HCT116 (cell line): ENCODE data around the gene MAP2K5. TPM values are rescaled to one million over a fixed set of nuclear protein-coding genes. Genes with fewer than 3 reads are reported as not detected.

Experiments used
- ATAC-seq: fragments of 200-7000 bp; cut with Tn5 transposase; 2 replicates; pipeline ENCODE4 v1.9.1; 2020; ENCODE audit warnings: mild to moderate bottlenecking, moderate library complexity
- BruUV-seq: library from RNA; stranded (reverse); fragments of 400-500 nt; replicated peaks from 2 replicates; lab custom pipeline; 2021; lab: Mats Ljungman, UMichigan
- CTCF ChIA-PET: fragments of 300-600 bp; sonication (Branson Sonifier 250); formaldehyde crosslinking; loops from one replicate; lab custom pipeline; 2021; ENCODE audit warnings: antibody characterized with exemption; lab: Charles Lee
- POLR2A ChIA-PET: fragments of 300-600, 350-600 bp; sonication (Branson Sonifier 250); formaldehyde crosslinking; loops from one replicate; lab custom pipeline; 2021; ENCODE audit warnings: antibody characterized with exemption; lab: Charles Lee
- RAD21 ChIA-PET, 2 experiments: fragments of 300-600 bp; sonication (Branson Sonifier 250); formaldehyde crosslinking; loops; one replicate each; lab custom pipeline; 2023; ENCODE audit warnings: low total read pairs in 2 of 2; ENCODE audit not compliant: uncharacterized antibody in 2 of 2, unreplicated experiment in 2 of 2, low non-redundant PET in 1 of 2; lab: Charles Lee
- DNase-seq: peaks from one replicate; pipeline ENCODE4 v3.0.0-alpha.2; 2010; ENCODE audit warnings: low read depth, low spot score
- H2AFZ ChIP-seq: fragments of 200-600 bp; shearing (Covaris generic), sonication (generic); 2 replicates; pipeline ENCODE4 v1.6.1; 2017; ENCODE audit warnings: low read depth, mixed run types, mixed read lengths, antibody characterized with exemption, low read length; ENCODE audit not compliant: poor library complexity, severe bottlenecking
- H3K27ac ChIP-seq: 2 replicates; pipeline ENCODE4 v1.5.1; 2012; ENCODE audit warnings: low read depth, low read length
- H3K27me3 ChIP-seq: fragments of 200-600 bp; sonication (generic); 2 replicates; pipeline ENCODE4 v1.6.1; 2016; ENCODE audit warnings: mixed run types, low read length, mixed read lengths; ENCODE audit not compliant: insufficient read depth
- H3K36me3 ChIP-seq, 2 experiments: fragments of 200-500 bp in 1 of 2; fragments of 200-600 bp in 1 of 2; sonication (Bioruptor generic) in 1 of 2; sonication (generic) in 1 of 2; 2 replicates each; pipeline versions ENCODE4 v1.5.1 to v1.6.1; 2014 to 2016; ENCODE audit warnings: low read length in 2 of 2, inconsistent platforms in 1 of 2, mixed read lengths in 1 of 2, mixed run types in 1 of 2; ENCODE audit not compliant: insufficient read depth in 2 of 2, control insufficient read depth in 1 of 2
- H3K4me1 ChIP-seq, 2 experiments: fragments of 200-600 bp in 1 of 2; sonication (generic) in 1 of 2; 2 replicates each; pipeline versions ENCODE4 v1.5.1 to v1.6.1; 2012 to 2017; ENCODE audit warnings: low read length in 2 of 2, inconsistent platforms in 1 of 2, mild to moderate bottlenecking in 1 of 2, mixed read lengths in 1 of 2, mixed run types in 1 of 2, moderate library complexity in 1 of 2; ENCODE audit not compliant: insufficient read depth in 2 of 2, control insufficient read depth in 1 of 2
- H3K4me2 ChIP-seq: fragments of 200-600 bp; sonication (generic); 2 replicates; pipeline ENCODE4 v1.6.1; 2017; ENCODE audit warnings: mixed run types, low read length, mixed read lengths
- H3K4me3 ChIP-seq, 2 experiments: fragments of 200-600 bp in 1 of 2; sonication (generic) in 1 of 2; replicated peaks in 1 of 2; 2 replicates each; pipeline ENCODE4 v1.5.1; 2011 to 2016; ENCODE audit warnings: low read length in 2 of 2, control low read depth in 1 of 2, low read depth in 1 of 2, mild to moderate bottlenecking in 1 of 2, mixed read lengths in 1 of 2, mixed run types in 1 of 2
- H3K79me2 ChIP-seq: fragments of 200-600 bp; sonication (generic); 2 replicates; pipeline ENCODE4 v1.6.1; 2017; ENCODE audit warnings: mild to moderate bottlenecking, mixed run types, low read length, moderate library complexity, mixed read lengths; ENCODE audit not compliant: insufficient read depth
- H3K9ac ChIP-seq: fragments of 200-600 bp; sonication (generic); 2 replicates; pipeline ENCODE4 v1.6.1; 2016; ENCODE audit warnings: low read length, mixed read lengths
- H3K9me2 ChIP-seq: fragments of 200-600 bp; sonication (generic), shearing (Covaris generic); 2 replicates; pipeline ENCODE4 v1.6.1; 2017; ENCODE audit warnings: mixed run types, mild to moderate bottlenecking, moderate library complexity; ENCODE audit not compliant: insufficient read depth
- H3K9me3 ChIP-seq, 2 experiments: fragments of 200-500 bp in 1 of 2; fragments of 200-600 bp in 1 of 2; sonication (Bioruptor generic) in 1 of 2; sonication (generic) in 1 of 2; 2 replicates each; pipeline ENCODE4 v1.6.1; 2014 to 2017; ENCODE audit warnings: low read length in 2 of 2, mixed read lengths in 2 of 2, inconsistent platforms in 1 of 2, low read depth in 1 of 2, mild to moderate bottlenecking in 1 of 2, mixed run types in 1 of 2, moderate library complexity in 1 of 2; ENCODE audit not compliant: control insufficient read depth in 1 of 2, insufficient read depth in 1 of 2
- H4K20me1 ChIP-seq: fragments of 200-600 bp; sonication (generic), shearing (Covaris generic); 2 replicates; pipeline ENCODE4 v1.6.1; 2017; ENCODE audit warnings: mixed run types, mild to moderate bottlenecking, moderate library complexity; ENCODE audit not compliant: insufficient read depth
- CBX3 ChIP-seq: IDR thresholded peaks from 2 replicates; pipeline ENCODE4 v1.6.1; 2012; ENCODE audit warnings: low read depth
- CEBPB ChIP-seq: IDR thresholded peaks from 2 replicates; pipeline ENCODE4 v1.6.1; 2012; ENCODE audit warnings: low read depth
- EGR1 ChIP-seq: IDR thresholded peaks from 2 replicates; pipeline ENCODE4 v1.6.1; 2012; ENCODE audit warnings: low read depth
- EZH2phosphoT487 ChIP-seq: fragments of 200-600 bp; IDR thresholded peaks from 2 replicates; pipeline ENCODE4 v1.6.1; 2018; ENCODE audit warnings: antibody characterized with exemption, borderline replicate concordance
- JUND ChIP-seq: IDR thresholded peaks from 2 replicates; pipeline ENCODE4 v1.6.1; 2012
- SP1 ChIP-seq: IDR thresholded peaks from 2 replicates; pipeline ENCODE4 v1.6.1; 2012; ENCODE audit warnings: low read depth
- TCF7L2 ChIP-seq: IDR thresholded peaks from 2 replicates; pipeline ENCODE4 v1.7.0; 2011; ENCODE audit warnings: borderline replicate concordance, inconsistent platforms; ENCODE audit not compliant: insufficient read depth, insufficient read length; ENCODE audit errors: extremely low read depth
- intact Hi-C: fragments of 100-400 bp; cut with micrococcal nuclease; formaldehyde crosslinking; loops from 2 replicates; pipeline ENCODE4 v1.10.0; 2022
- total RNA-seq: library from RNA; stranded (reverse); gene quantifications from one replicate; pipeline ENCODE4 v1.2.1, GENCODE V29; 2021; ENCODE audit not compliant: unreplicated experiment
- TF ChIP-seq, protein P1 (sequence below), 3 experiments: fragments of 200-600 bp in 1 of 3; sonication (generic) in 1 of 3; IDR thresholded peaks in 2 of 3; conservative IDR thresholded peaks in 1 of 3; 2 replicates each; pipeline ENCODE4 v1.5.1; 2012 to 2017; ENCODE audit warnings: low read depth in 2 of 3, low read length in 2 of 3, antibody characterized with exemption in 1 of 3, borderline replicate concordance in 1 of 3, control low read depth in 1 of 3, mild to moderate bottlenecking in 1 of 3, mixed read lengths in 1 of 3, mixed run types in 1 of 3, moderate library complexity in 1 of 3; ENCODE audit not compliant: insufficient read depth in 1 of 3
- TF ChIP-seq, protein P2 (sequence below): IDR thresholded peaks from 2 replicates; pipeline ENCODE4 v1.6.1; 2012
- TF ChIP-seq, protein P3 (sequence below): IDR thresholded peaks from 2 replicates; pipeline ENCODE4 v1.6.1; 2011; ENCODE audit warnings: mild to moderate bottlenecking, low read length, moderate library complexity; ENCODE audit not compliant: insufficient replicate concordance; ENCODE audit errors: extremely low read depth

MAP2K5 gene
- total RNA-seq, 1 experiment from 2014 or later = 15.6 TPM

DNA sequence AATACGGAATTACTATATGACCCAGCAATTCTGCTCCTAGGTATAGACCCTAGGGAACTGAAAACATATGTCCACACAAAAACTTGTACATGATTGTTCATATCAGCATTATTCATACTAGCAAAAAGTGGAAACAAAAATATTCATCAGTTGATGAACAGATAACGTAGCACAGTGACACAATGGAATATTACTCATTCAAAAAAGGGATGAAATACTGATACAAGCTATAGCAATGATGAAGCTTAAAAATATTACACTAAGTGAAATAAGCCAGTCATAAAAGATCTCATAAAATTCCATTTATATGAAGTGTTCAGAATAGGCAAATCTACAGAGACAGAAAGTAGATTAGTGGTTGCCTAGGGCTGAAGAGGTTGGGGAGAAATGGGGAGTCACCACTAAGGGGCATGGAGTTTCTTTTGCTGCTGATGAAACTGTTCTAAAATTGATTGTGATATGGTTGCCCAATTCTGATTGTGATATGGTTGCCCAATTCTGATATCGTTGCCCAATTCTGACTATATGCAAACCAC, 11.1 kb upstream of the MAP2K5 start:
- Histone ChIP-seq H3K9me3 (no peaks in the 10 kb centered on the region), H3K9ac (no peak overlapping the region), H3K27ac (no peak overlapping the region), H3K9me2 (no peaks in the 10 kb centered on the region), H3K4me1 (no peaks in the 10 kb centered on the region), H3K4me3 (no peak overlapping the region), H2AFZ (no peak overlapping the region), H3K27me3 (no peaks in the 10 kb centered on the region), H4K20me1 (no peaks in the 10 kb centered on the region), H3K79me2 (no peaks in the 10 kb centered on the region), H3K36me3 (no peaks in the 10 kb centered on the region), H3K4me2 (no peak overlapping the region)
- no TSS peak for BruUV-seq
- ATAC-seq = no peak
- intact Hi-C loops = no loop called here
- ChIA-PET RAD21 (no interaction called here), CTCF (no interaction called here), POLR2A (no interaction called here)
- TF ChIP-seq, protein P1, sequence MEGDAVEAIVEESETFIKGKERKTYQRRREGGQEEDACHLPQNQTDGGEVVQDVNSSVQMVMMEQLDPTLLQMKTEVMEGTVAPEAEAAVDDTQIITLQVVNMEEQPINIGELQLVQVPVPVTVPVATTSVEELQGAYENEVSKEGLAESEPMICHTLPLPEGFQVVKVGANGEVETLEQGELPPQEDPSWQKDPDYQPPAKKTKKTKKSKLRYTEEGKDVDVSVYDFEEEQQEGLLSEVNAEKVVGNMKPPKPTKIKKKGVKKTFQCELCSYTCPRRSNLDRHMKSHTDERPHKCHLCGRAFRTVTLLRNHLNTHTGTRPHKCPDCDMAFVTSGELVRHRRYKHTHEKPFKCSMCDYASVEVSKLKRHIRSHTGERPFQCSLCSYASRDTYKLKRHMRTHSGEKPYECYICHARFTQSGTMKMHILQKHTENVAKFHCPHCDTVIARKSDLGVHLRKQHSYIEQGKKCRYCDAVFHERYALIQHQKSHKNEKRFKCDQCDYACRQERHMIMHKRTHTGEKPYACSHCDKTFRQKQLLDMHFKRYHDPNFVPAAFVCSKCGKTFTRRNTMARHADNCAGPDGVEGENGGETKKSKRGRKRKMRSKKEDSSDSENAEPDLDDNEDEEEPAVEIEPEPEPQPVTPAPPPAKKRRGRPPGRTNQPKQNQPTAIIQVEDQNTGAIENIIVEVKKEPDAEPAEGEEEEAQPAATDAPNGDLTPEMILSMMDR (IDR thresholded peaks at IDR 0.05 in 2 of 3, conservative IDR thresholded peaks at IDR 0.05 in 1 of 3; ENCODE audit: borderline replicate concordance in 1 of 3, insufficient read depth in 1 of 3, low read depth in 2 of 3, low read length in 2 of 3) = no peak
- TF ChIP-seq, protein P2, sequence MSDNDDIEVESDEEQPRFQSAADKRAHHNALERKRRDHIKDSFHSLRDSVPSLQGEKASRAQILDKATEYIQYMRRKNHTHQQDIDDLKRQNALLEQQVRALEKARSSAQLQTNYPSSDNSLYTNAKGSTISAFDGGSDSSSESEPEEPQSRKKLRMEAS = no peak
- TF ChIP-seq CEBPB (no peak), EZH2phosphoT487 (no peak), TCF7L2 (no peak), EGR1 (no peak), JUND (no peak), CBX3 (no peak), SP1 (no peak)
- TF ChIP-seq, protein P3, sequence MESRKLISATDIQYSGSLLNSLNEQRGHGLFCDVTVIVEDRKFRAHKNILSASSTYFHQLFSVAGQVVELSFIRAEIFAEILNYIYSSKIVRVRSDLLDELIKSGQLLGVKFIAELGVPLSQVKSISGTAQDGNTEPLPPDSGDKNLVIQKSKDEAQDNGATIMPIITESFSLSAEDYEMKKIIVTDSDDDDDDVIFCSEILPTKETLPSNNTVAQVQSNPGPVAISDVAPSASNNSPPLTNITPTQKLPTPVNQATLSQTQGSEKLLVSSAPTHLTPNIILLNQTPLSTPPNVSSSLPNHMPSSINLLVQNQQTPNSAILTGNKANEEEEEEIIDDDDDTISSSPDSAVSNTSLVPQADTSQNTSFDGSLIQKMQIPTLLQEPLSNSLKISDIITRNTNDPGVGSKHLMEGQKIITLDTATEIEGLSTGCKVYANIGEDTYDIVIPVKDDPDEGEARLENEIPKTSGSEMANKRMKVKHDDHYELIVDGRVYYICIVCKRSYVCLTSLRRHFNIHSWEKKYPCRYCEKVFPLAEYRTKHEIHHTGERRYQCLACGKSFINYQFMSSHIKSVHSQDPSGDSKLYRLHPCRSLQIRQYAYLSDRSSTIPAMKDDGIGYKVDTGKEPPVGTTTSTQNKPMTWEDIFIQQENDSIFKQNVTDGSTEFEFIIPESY = no peak
- DNase-seq = no peak
